Fibroblast of lung (primary cell): Measurements from ENCODE around the gene MBLAC1.

Experiments used
- EZH2 ChIP-seq: IDR thresholded peaks from 2 replicates; pipeline ENCODE4 v1.5.1; 2012; ENCODE audit warnings: low read length, control low read depth, mild to moderate bottlenecking; ENCODE audit errors: missing control alignments
- TF ChIP-seq, protein P1 (sequence below), 2 donors: IDR thresholded peaks in 1 of 2; conservative IDR thresholded peaks in 1 of 2; 1 replicate in 1 of 2; 2 replicates in 1 of 2; pipeline ENCODE4 v1.5.1; 2011 to 2012; ENCODE audit warnings: low read length in 2 of 2, control low read depth in 1 of 2, inconsistent platforms in 1 of 2, low read depth in 1 of 2, mild to moderate bottlenecking in 1 of 2

DNA sequence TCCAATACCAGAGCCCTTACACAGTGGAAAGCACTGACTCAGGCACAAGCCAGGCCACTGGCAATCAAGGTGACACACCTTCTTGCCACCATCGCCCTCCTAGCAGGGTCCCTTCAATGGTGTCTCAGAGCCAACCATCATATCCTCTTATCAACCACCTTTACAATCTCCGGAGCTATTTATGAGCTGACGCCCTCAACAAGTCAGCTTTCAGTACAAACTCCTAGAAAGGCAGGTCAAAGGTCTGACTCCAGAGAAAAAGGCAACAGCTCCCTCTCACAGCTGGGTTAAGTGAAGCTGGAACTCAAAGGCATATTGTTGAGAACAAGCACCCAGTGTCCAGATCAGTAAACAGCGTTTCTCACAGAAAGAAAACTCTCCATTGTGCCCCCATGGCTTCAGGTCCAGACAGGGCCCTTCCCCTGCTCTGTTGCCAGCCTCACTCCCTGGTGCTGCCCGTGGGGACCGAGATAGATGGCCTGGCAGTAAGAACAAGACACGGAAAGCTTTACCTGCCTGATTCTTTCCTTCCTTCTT is 47.7 kb upstream of the MBLAC1 start:
- TF ChIP-seq, protein P1, sequence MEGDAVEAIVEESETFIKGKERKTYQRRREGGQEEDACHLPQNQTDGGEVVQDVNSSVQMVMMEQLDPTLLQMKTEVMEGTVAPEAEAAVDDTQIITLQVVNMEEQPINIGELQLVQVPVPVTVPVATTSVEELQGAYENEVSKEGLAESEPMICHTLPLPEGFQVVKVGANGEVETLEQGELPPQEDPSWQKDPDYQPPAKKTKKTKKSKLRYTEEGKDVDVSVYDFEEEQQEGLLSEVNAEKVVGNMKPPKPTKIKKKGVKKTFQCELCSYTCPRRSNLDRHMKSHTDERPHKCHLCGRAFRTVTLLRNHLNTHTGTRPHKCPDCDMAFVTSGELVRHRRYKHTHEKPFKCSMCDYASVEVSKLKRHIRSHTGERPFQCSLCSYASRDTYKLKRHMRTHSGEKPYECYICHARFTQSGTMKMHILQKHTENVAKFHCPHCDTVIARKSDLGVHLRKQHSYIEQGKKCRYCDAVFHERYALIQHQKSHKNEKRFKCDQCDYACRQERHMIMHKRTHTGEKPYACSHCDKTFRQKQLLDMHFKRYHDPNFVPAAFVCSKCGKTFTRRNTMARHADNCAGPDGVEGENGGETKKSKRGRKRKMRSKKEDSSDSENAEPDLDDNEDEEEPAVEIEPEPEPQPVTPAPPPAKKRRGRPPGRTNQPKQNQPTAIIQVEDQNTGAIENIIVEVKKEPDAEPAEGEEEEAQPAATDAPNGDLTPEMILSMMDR (conservative IDR thresholded peaks at IDR 0.05 in 1 of 2, IDR thresholded peaks at IDR 0.05 in 1 of 2; ENCODE audit: low read depth in 1 of 2, low read length in 2 of 2) = no peak
- no peak for TF ChIP-seq EZH2
